ENCODE data around the gene HBD. TPM values are rescaled to one million over a fixed set of nuclear protein-coding genes. Genes with fewer than 3 reads are reported as not detected.

The HBD gene
- total and polyA plus RNA-seq, 2 donors (not counting 1 experiment from before 2014, with no cell fraction given): not detected

DNA sequence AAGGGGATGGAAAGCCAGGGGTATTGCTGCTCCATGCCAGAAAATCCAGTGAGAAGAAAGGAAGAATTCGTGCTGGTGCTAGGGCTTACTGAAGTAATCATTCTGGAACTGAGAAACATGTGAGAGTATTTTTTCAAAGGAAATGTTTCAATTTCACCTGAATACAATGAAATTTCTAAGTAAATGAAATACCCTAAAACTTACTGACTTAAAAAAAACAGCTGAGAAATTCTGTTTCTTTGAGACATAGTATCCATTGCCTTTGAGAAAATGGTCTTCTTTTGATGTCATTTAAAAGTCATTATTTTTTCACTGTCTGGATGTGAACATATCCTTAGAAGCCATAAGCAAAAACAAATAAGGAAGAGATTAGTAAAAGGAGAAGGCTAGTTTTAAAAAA is 33.7 kb downstream of the HBD start, which contains the start of gene OR51V1:
Gene OR51V1 (minus strand): TSS at position 101 of the 400 bp plus-strand sequence. CDS start 0 bp downstream, at position 101.
- Mint-ChIP-seq H3K4me3 (no peak within 1 kb of the TSS), H3K27me3 (no peaks in the 10 kb centered on the region), H3K9me3 (ENCODE audit: insufficient read depth) (no peaks in the 10 kb centered on the region), H3K27ac (no peak within 1 kb of the TSS), H3K4me1 (no peaks in the 10 kb centered on the region)
- intact Hi-C loops (cut with micrococcal nuclease): no loop called here
- H3K4me1 ChIP-seq (ENCODE audit: control insufficient read depth in 2 of 2, insufficient read depth in 2 of 2, low read length in 2 of 2): no peaks in the 10 kb centered on the region
- no peak within 1 kb of the TSS for H3K27ac ChIP-seq (ENCODE audit: low read length in 2 of 2)
- ATAC-seq (ENCODE audit: low read depth) (no peak), DNase-seq (no peak)
- no peak within 1 kb of the TSS for H3K4me3 ChIP-seq (ENCODE audit: control extremely low read depth in 1 of 5, extremely low read depth in 1 of 5, insufficient read depth in 1 of 5, low read depth in 2 of 5, low read length in 4 of 5)
- no peak within 1 kb of the TSS for H3K4me2 ChIP-seq (replicated peaks; ENCODE audit: low read depth, low read length, poor library complexity, severe bottlenecking)
- H3K9me3 ChIP-seq (ENCODE audit: control extremely low read depth in 1 of 3, control insufficient read depth in 2 of 3, insufficient read depth in 1 of 3, low read length in 2 of 3): no peaks in the 10 kb centered on the region
- H3K36me3 ChIP-seq (replicated peaks in 1 of 2; ENCODE audit: control extremely low read depth in 1 of 2, control insufficient read depth in 1 of 2, extremely low read depth in 1 of 2, insufficient read depth in 2 of 2, low read length in 1 of 2): no peaks in the 10 kb centered on the region
- ChIA-PET CTCF (no interaction called here), POLR2A (no interaction called here)
- H2AFZ ChIP-seq (ENCODE audit: insufficient read depth, low read depth, low read length, poor library complexity, severe bottlenecking): no peak within 1 kb of the TSS
- no peaks in the 10 kb centered on the region for H3K27me3 ChIP-seq (replicated peaks in 1 of 4; ENCODE audit: control extremely low read depth in 1 of 4, control insufficient read depth in 3 of 4, insufficient read depth in 4 of 4, low read length in 3 of 4)
- H4K20me1 ChIP-seq (ENCODE audit: control insufficient read depth, insufficient read depth, low read length, poor library complexity, severe bottlenecking): no peaks in the 10 kb centered on the region
- H3K79me2 ChIP-seq (ENCODE audit: control insufficient read depth, insufficient read depth, low read length): no peaks in the 10 kb centered on the region
- WGBS (ENCODE audit: insufficient coverage): 100% methylated on average over 1 of the region's 1 CpG
- H3K9ac ChIP-seq (ENCODE audit: low read length): no peak within 1 kb of the TSS
- TF ChIP-seq, protein P1, sequence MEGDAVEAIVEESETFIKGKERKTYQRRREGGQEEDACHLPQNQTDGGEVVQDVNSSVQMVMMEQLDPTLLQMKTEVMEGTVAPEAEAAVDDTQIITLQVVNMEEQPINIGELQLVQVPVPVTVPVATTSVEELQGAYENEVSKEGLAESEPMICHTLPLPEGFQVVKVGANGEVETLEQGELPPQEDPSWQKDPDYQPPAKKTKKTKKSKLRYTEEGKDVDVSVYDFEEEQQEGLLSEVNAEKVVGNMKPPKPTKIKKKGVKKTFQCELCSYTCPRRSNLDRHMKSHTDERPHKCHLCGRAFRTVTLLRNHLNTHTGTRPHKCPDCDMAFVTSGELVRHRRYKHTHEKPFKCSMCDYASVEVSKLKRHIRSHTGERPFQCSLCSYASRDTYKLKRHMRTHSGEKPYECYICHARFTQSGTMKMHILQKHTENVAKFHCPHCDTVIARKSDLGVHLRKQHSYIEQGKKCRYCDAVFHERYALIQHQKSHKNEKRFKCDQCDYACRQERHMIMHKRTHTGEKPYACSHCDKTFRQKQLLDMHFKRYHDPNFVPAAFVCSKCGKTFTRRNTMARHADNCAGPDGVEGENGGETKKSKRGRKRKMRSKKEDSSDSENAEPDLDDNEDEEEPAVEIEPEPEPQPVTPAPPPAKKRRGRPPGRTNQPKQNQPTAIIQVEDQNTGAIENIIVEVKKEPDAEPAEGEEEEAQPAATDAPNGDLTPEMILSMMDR (IDR thresholded peaks at IDR 0.05): no peak
- no peak for TF ChIP-seq EZH2 (IDR thresholded peaks at IDR 0.05; ENCODE audit: borderline replicate concordance, insufficient read depth, low read depth, low read length, poor library complexity, severe bottlenecking)

DNA sequence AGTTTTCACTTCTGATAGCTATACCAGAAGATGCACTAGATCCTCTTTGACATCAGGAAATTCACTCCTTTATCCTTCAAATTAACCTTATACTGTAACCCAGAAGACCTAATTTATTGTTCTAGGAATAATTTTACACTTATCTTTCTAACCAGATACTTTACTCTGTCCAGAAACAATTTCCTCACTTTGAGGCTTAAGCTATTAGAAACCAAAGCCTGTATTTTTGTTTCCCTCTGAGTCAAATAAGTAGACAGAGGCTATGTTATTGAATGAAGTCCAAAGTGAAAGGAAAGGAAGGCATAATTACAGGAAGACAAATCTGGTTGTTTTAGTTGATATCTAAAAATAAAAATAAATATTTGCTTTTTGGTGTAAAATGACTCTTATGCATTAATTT is 36.0 kb downstream of the HBD start:
- no peak overlapping the region for H3K4me3 Mint-ChIP-seq
- ChIA-PET POLR2A (no interaction called here), CTCF (no interaction called here)
- Histone ChIP-seq H3K9ac (ENCODE audit: low read length) (no peak overlapping the region), H3K36me3 (replicated peaks in 1 of 2; ENCODE audit: control extremely low read depth in 1 of 2, control insufficient read depth in 1 of 2, extremely low read depth in 1 of 2, insufficient read depth in 2 of 2, low read length in 1 of 2) (no peaks in the 10 kb centered on the region), H4K20me1 (ENCODE audit: control insufficient read depth, insufficient read depth, low read length, poor library complexity, severe bottlenecking) (no peaks in the 10 kb centered on the region), H3K4me2 (replicated peaks; ENCODE audit: low read depth, low read length, poor library complexity, severe bottlenecking) (no peak overlapping the region), H3K27me3 (replicated peaks in 1 of 4; ENCODE audit: control extremely low read depth in 1 of 4, control insufficient read depth in 3 of 4, insufficient read depth in 4 of 4, low read length in 3 of 4) (no peaks in the 10 kb centered on the region), H3K9me3 (ENCODE audit: control extremely low read depth in 1 of 3, control insufficient read depth in 2 of 3, insufficient read depth in 1 of 3, low read length in 2 of 3) (peaks cover 0 to 5% (median 0%) of the 10 kb centered on the region in 3 donors), H3K4me3 (ENCODE audit: control extremely low read depth in 1 of 5, extremely low read depth in 1 of 5, insufficient read depth in 1 of 5, low read depth in 2 of 5, low read length in 4 of 5) (no peak overlapping the region), H3K4me1 (ENCODE audit: control insufficient read depth in 2 of 2, insufficient read depth in 2 of 2, low read length in 2 of 2) (no peaks in the 10 kb centered on the region), H3K79me2 (ENCODE audit: control insufficient read depth, insufficient read depth, low read length) (no peaks in the 10 kb centered on the region), H2AFZ (ENCODE audit: insufficient read depth, low read depth, low read length, poor library complexity, severe bottlenecking) (no peak overlapping the region), H3K27ac (ENCODE audit: low read length in 2 of 2) (no peak overlapping the region)
- DNase-seq (no peak), ATAC-seq (ENCODE audit: low read depth) (no peak)
- H3K27ac Mint-ChIP-seq: no peak overlapping the region
- H3K27me3 Mint-ChIP-seq: no peaks in the 10 kb centered on the region
- TF ChIP-seq, protein P1 (IDR thresholded peaks at IDR 0.05): no peak
- TF ChIP-seq EZH2 (IDR thresholded peaks at IDR 0.05; ENCODE audit: borderline replicate concordance, insufficient read depth, low read depth, low read length, poor library complexity, severe bottlenecking): no peak
- H3K4me1 Mint-ChIP-seq: no peaks in the 10 kb centered on the region
- intact Hi-C loops (cut with micrococcal nuclease): no loop called here
- no peaks in the 10 kb centered on the region for H3K9me3 Mint-ChIP-seq (ENCODE audit: insufficient read depth)
